ENCODE measurements around the gene CREG1. TPM values are rescaled to one million over a fixed set of nuclear protein-coding genes. Genes with fewer than 3 reads are reported as not detected.

Gene CREG1
- polyA plus RNA-seq, 2 of the 4 experiments (the other 2 are of a cell fraction) = 70.2 to 129 TPM

- TF ChIP-seq RNF2 (IDR thresholded peaks at IDR 0.05; ENCODE audit: borderline replicate concordance, low read depth) (no peak), HOXB5 (CRISPR knock-in tag; IDR thresholded peaks at IDR 0.05) (no peak), FOSL2 (IDR thresholded peaks at IDR 0.05) (no peak), FOSL2 (CRISPR knock-in tag; IDR thresholded peaks at IDR 0.05) (no peak)
Observed at GRCh38 chr1:167565922-167566321, 12.4 kb upstream of the CREG1 start (continued).

GRCh38 chr1:167564612-167565270 is 11.2 kb upstream of the CREG1 start:
- DNase-seq (ENCODE audit: low read depth in 1 of 2, low spot score in 1 of 2) = peak in 1 of 2 experiments; percentile 15
- Histone ChIP-seq H3K4me1 (peaks cover 13% of the 10 kb centered on the region; the same call in 2 of the 3 replicates), H3K27ac (peak overlapping the region; percentile 17 to 66; a peak in 4 of 6 replicates), H3K4me3 (no peak overlapping the region), H3K4me2 (peak overlapping the region; percentile 2; the same call in 1 of the 3 replicates), H3K9me3 (no peaks in the 10 kb centered on the region)
- POLR2A ChIA-PET = interaction anchor here (0.9 to 1.6 kb wide), 2 partner anchors 11 kb away, joined by 5 to 6 read pairs; partner anchors contain the start of gene CREG1
- TF ChIP-seq EHMT2 (IDR thresholded peaks at IDR 0.05; ENCODE audit: low read depth) = no peak
- 0 out of 4 replicates have a peak, but pooled peaks of 1 of the 2 experiments have one; percentile 14 for TF ChIP-seq CEBPB (IDR thresholded peaks at IDR 0.05)
- WGBS (ENCODE audit: missing lambda C conversion rate) = 48% methylated on average over 5 of the region's 5 CpGs
- ATAC-seq = peak; percentile 62 to 77; a peak in 4 of 6 replicates
- CTCF ChIA-PET = interaction anchor here (0.7 to 3.1 kb wide), 10 partner anchors 9 to 165 kb away, joined by 3 to 28 read pairs (median 4); partner anchors contain the start of gene CREG1
- no peak for FAIRE-seq

- Histone ChIP-seq H3K4me2 (0 out of 3 replicates have a peak overlapping the region, but pooled peaks have one; percentile 2), H3K27ac (peak overlapping the region in 1 of 2 experiments; percentile 66; a peak in 2 of 6 replicates), H3K9me3 (no peaks in the 10 kb centered on the region), H3K4me3 (no peak overlapping the region), H3K4me1 (peaks cover 13% of the 10 kb centered on the region; the same call in 2 of the 3 replicates)
- DNase-seq (ENCODE audit: low read depth in 1 of 2, low spot score in 1 of 2) (no peak), ATAC-seq (no peak), FAIRE-seq (no peak)
- ChIA-PET CTCF (interaction anchor here (0.6 to 3.1 kb wide), 9 partner anchors 9 to 653 kb away, joined by 3 to 28 read pairs (median 4); partner anchors contain the start of gene CREG1), POLR2A (interaction anchor here (0.6 to 1.6 kb wide), 3 partner anchors 10 to 24 kb away, joined by 3 to 7 read pairs (median 5); partner anchors contain the start of gene CREG1)
- 69% methylated on average over 7 of the region's 7 CpGs for WGBS (ENCODE audit: missing lambda C conversion rate)
- TF ChIP-seq CEBPB (IDR thresholded peaks at IDR 0.05) (no peak), POLR2A (IDR thresholded peaks at IDR 0.05; ENCODE audit: low read length) (no peak)
Observed at GRCh38 chr1:167563579-167564246, 10.2 kb upstream of the CREG1 start.

- no peak for FAIRE-seq
- Histone ChIP-seq H3K4me2 (no peak overlapping the region), H3K9me3 (no peaks in the 10 kb centered on the region), H3K4me1 (peaks cover 13% of the 10 kb centered on the region; the same call in 2 of the 3 replicates), H3K4me3 (no peak overlapping the region), H3K27ac (no peak overlapping the region)
- TF ChIP-seq CBX8 (IDR thresholded peaks at IDR 0.05) (no peak), CBX2 (IDR thresholded peaks at IDR 0.05; ENCODE audit: borderline replicate concordance, low read depth) (no peak), ESRRA (IDR thresholded peaks at IDR 0.05; ENCODE audit: borderline replicate concordance, low read length) (no peak), HEYL (CRISPR knock-in tag; IDR thresholded peaks at IDR 0.05) (no peak), HOXA7 (CRISPR knock-in tag; IDR thresholded peaks at IDR 0.05) (no peak), CHD2 (IDR thresholded peaks at IDR 0.05; ENCODE audit: low read length, partially characterized antibody) (no peak), ZNF302 (CRISPR knock-in tag; IDR thresholded peaks at IDR 0.05) (no peak), FOSL2 (IDR thresholded peaks at IDR 0.05) (no peak), FOSL2 (CRISPR knock-in tag; IDR thresholded peaks at IDR 0.05) (no peak), USF2 (IDR thresholded peaks at IDR 0.05) (no peak), NFE2L2 (conservative IDR thresholded peaks at IDR 0.05; ENCODE audit: low read length) (no peak), HES2 (IDR thresholded peaks at IDR 0.05) (no peak), HMGXB4 (CRISPR knock-in tag; IDR thresholded peaks at IDR 0.05; ENCODE audit: borderline replicate concordance) (no peak), POLR2A (IDR thresholded peaks at IDR 0.05; ENCODE audit: low read length) (no peak), E2F6 (IDR thresholded peaks at IDR 0.05; ENCODE audit: borderline replicate concordance, low read depth) (no peak)
- ChIA-PET CTCF (interaction anchor here (0.6 to 1.3 kb wide), 3 partner anchors 12 to 652 kb away, joined by 3 to 4 read pairs (median 3); no protein-coding TSS in a partner anchor), POLR2A (no interaction called here)
- DNase-seq (ENCODE audit: low read depth in 1 of 2, low spot score in 1 of 2) = no peak
- WGBS (ENCODE audit: missing lambda C conversion rate) = 41% methylated on average over 1 of the region's 1 CpG
- ATAC-seq = no peak
Observed at GRCh38 chr1:167562702-167563101, 9.1 kb upstream of the CREG1 start.

All from A549 (cell line).